ENCODE results near the gene ANXA9.

- TF ChIP-seq CTCF (conservative IDR thresholded peaks at IDR 0.05; ENCODE audit: low read depth in 2 of 2) (no peak), ETS1 (IDR thresholded peaks at IDR 0.05) (no peak), EZH2phosphoT487 (IDR thresholded peaks at IDR 0.05; ENCODE audit: unreplicated experiment) (no peak), CREB1 (CRISPR knock-in tag; IDR thresholded peaks at IDR 0.05; ENCODE audit: low read depth) (no peak), ZNF331 (CRISPR knock-in tag; IDR thresholded peaks at IDR 0.05; ENCODE audit: low read depth) (no peak)
- TF ChIP-seq, protein P1, sequence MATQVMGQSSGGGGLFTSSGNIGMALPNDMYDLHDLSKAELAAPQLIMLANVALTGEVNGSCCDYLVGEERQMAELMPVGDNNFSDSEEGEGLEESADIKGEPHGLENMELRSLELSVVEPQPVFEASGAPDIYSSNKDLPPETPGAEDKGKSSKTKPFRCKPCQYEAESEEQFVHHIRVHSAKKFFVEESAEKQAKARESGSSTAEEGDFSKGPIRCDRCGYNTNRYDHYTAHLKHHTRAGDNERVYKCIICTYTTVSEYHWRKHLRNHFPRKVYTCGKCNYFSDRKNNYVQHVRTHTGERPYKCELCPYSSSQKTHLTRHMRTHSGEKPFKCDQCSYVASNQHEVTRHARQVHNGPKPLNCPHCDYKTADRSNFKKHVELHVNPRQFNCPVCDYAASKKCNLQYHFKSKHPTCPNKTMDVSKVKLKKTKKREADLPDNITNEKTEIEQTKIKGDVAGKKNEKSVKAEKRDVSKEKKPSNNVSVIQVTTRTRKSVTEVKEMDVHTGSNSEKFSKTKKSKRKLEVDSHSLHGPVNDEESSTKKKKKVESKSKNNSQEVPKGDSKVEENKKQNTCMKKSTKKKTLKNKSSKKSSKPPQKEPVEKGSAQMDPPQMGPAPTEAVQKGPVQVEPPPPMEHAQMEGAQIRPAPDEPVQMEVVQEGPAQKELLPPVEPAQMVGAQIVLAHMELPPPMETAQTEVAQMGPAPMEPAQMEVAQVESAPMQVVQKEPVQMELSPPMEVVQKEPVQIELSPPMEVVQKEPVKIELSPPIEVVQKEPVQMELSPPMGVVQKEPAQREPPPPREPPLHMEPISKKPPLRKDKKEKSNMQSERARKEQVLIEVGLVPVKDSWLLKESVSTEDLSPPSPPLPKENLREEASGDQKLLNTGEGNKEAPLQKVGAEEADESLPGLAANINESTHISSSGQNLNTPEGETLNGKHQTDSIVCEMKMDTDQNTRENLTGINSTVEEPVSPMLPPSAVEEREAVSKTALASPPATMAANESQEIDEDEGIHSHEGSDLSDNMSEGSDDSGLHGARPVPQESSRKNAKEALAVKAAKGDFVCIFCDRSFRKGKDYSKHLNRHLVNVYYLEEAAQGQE (IDR thresholded peaks at IDR 0.05; ENCODE audit: unreplicated experiment) = no peak
Observed at GRCh38 chr1:150954708-150955107, 27.4 kb upstream of the ANXA9 start.
